ENCODE measurements around the gene CKAP5. TPM values are rescaled to one million over a fixed set of nuclear protein-coding genes. Genes with fewer than 3 reads are reported as not detected.

CKAP5 gene
- total RNA-seq, 1 donor from 2014 or later: 78.8 TPM

DNA sequence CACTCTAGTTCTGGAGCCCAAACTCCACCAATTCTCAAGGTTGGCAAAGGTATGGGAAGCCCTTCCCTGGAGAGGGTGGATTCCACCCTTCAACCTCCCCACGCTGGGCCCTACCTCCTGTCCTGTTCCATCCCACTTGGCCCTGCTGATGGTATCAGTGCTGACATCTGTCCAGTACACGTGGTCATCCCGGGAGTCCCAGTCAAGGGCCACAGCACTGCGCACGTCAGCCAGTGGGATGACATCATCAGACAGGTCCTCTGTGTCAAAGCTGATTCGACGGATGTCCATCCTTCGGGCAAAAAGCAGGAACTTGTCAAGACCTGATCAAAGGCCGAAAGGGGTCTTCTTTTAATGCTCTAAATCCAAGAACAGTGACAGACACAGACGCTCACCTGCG is 40.1 kb upstream of the CKAP5 start:
- intact Hi-C loops (cut with micrococcal nuclease): no loop called here
- peaks cover 47% of the 10 kb centered on the region for H3K36me3 ChIP-seq

DNA sequence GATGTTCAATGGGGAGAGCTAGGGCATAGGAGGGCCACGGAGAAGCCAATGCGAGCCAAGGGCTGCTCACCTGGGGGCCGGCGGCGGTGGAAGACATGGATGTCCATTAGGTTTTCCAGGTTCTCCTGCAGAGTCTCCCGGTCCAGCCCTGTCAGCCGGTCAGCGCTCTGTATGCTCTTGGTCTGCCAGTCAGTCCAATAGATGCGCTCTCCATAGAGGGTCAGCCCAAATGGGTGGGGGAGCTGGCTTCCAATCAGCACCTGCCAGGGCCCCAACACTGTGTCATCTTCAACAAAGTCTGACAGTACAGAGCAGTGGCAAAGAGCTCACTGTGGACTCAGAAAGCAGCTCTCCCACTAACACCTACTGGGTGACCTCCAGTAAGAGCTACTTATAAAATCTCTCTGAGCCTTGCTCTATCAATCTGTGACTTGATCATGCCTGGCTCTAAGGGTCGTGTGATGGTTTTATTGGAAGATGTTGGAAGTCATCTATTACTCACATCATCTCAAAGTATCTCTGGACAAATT is 33.0 kb upstream of the CKAP5 start:
- Histone ChIP-seq H3K27ac (replicated peaks) (no peak overlapping the region), H3K4me1 (no peaks in the 10 kb centered on the region), H3K9me3 (replicated peaks) (no peaks in the 10 kb centered on the region), H3K4me3 (no peak overlapping the region), H3K27me3 (ENCODE audit: low read depth) (no peaks in the 10 kb centered on the region), H3K36me3 (peaks cover 80% of the 10 kb centered on the region)
- intact Hi-C loops (cut with micrococcal nuclease): no loop called here
- DNase-seq: no peak
- TF ChIP-seq, protein P1, sequence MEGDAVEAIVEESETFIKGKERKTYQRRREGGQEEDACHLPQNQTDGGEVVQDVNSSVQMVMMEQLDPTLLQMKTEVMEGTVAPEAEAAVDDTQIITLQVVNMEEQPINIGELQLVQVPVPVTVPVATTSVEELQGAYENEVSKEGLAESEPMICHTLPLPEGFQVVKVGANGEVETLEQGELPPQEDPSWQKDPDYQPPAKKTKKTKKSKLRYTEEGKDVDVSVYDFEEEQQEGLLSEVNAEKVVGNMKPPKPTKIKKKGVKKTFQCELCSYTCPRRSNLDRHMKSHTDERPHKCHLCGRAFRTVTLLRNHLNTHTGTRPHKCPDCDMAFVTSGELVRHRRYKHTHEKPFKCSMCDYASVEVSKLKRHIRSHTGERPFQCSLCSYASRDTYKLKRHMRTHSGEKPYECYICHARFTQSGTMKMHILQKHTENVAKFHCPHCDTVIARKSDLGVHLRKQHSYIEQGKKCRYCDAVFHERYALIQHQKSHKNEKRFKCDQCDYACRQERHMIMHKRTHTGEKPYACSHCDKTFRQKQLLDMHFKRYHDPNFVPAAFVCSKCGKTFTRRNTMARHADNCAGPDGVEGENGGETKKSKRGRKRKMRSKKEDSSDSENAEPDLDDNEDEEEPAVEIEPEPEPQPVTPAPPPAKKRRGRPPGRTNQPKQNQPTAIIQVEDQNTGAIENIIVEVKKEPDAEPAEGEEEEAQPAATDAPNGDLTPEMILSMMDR (IDR thresholded peaks at IDR 0.05; ENCODE audit: borderline replicate concordance): no peak

More for the DNA sequence above, 40.1 kb upstream of the CKAP5 start:
- Histone ChIP-seq H3K27ac (replicated peaks) (no peak overlapping the region), H3K4me1 (no peaks in the 10 kb centered on the region), H3K27me3 (ENCODE audit: low read depth) (no peaks in the 10 kb centered on the region), H3K9me3 (replicated peaks) (no peaks in the 10 kb centered on the region), H3K4me3 (no peak overlapping the region)
- TF ChIP-seq, protein P1 (IDR thresholded peaks at IDR 0.05; ENCODE audit: borderline replicate concordance): no peak
- no peak for DNase-seq

DNA sequence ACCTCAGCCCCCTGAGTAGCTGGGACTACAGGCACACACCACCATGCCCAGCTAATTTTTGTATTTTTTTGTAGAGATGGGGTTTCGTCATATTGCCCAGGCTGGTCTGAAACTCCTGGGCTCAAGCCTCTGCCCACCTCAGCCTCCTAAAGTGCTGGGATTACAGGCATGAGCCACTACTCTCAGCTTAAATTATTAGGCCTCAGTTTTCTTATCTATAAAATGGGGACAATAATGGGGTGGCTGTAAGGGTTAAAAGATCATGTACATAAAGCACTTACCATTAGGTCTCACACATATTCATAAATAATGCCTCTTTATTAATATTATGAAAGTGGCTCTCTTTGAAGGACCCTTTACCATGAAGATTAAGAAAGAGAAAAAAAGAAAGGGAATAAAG is 31.5 kb upstream of the CKAP5 start:
- TF ChIP-seq, protein P1 (IDR thresholded peaks at IDR 0.05; ENCODE audit: borderline replicate concordance): no peak
- Histone ChIP-seq H3K27me3 (ENCODE audit: low read depth) (no peaks in the 10 kb centered on the region), H3K27ac (replicated peaks) (no peak overlapping the region), H3K4me3 (no peak overlapping the region), H3K36me3 (peaks cover 81% of the 10 kb centered on the region), H3K9me3 (replicated peaks) (no peaks in the 10 kb centered on the region), H3K4me1 (no peaks in the 10 kb centered on the region)
- intact Hi-C loops (cut with micrococcal nuclease): no loop called here
- DNase-seq: no peak

DNA sequence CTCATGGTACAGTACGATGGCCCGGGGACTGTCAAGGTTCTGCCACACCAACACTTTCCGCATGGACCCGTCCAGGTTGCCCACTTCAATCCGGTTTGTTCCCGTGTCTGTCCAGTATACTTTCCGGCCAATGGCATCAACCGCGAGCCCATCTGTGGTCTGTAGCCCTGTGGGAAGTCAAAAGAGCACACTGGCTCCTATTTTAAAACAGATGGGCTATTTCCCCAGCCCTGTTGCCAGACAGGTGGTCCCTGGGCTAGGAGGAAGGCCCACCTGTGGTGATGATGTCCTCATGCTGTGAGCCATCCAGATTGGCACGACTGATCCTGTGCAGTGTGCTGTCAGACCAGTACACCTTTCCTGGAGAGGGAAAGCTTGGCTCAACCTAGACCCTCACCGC is 30.4 kb upstream of the CKAP5 start:
- H3K27me3 ChIP-seq (ENCODE audit: low read depth): no peaks in the 10 kb centered on the region
- H3K4me3 ChIP-seq: no peak overlapping the region
- H3K9me3 ChIP-seq (replicated peaks): no peaks in the 10 kb centered on the region
- no peak overlapping the region for H3K27ac ChIP-seq (replicated peaks)
- H3K36me3 ChIP-seq: peaks cover 84% of the 10 kb centered on the region
- no peak for DNase-seq
- intact Hi-C loops (cut with micrococcal nuclease): no loop called here
- H3K4me1 ChIP-seq: no peaks in the 10 kb centered on the region
- TF ChIP-seq, protein P1 (IDR thresholded peaks at IDR 0.05; ENCODE audit: borderline replicate concordance): no peak

DNA sequence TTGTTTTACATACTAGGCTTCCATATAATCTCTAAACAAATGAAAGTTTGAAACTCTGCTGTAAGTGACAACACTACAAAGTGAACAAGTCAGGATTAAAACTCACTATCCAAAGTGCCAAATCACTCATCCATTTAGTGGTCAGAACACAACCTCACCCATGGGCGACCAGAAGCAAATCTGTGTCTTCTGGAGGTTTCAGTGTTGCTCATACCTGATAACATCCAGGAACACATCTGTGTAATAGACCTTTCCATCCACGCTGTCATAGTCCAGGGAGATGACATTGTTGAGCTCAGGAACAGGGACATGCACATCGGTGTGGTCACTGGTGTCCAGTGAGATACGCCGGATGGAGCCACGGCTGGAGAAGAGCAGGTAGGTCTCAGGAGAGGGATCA is 28.5 kb upstream of the CKAP5 start:
- peaks cover 89% of the 10 kb centered on the region for H3K36me3 ChIP-seq

More for the DNA sequence above, 28.5 kb upstream of the CKAP5 start:
- Histone ChIP-seq H3K4me1 (no peaks in the 10 kb centered on the region), H3K9me3 (replicated peaks) (no peaks in the 10 kb centered on the region), H3K27ac (replicated peaks) (no peak overlapping the region), H3K27me3 (ENCODE audit: low read depth) (no peaks in the 10 kb centered on the region), H3K4me3 (no peak overlapping the region)
- TF ChIP-seq, protein P1 (IDR thresholded peaks at IDR 0.05; ENCODE audit: borderline replicate concordance): no peak
- intact Hi-C loops (cut with micrococcal nuclease): no loop called here
- no peak for DNase-seq

All from left ventricle myocardium inferior (tissue), 1 donor.